KMS-11 (cell line): Measurements from ENCODE around the gene MAPKAP1.

Experiments used
- H2AFZ ChIP-seq: fragments of 200-600 bp; sonication (generic); 2 replicates; pipeline ENCODE4 v1.6.1; 2016; ENCODE audit warnings: antibody characterized with exemption, mixed run types, low read depth
- H3K27ac ChIP-seq: fragments of 200-600 bp; sonication (generic); 2 replicates; pipeline ENCODE4 v1.6.1; 2016; ENCODE audit warnings: mild to moderate bottlenecking, mixed run types
- H3K27me3 ChIP-seq: fragments of 200-600 bp; sonication (generic); 2 replicates; pipeline ENCODE4 v1.6.1; 2017; ENCODE audit warnings: mild to moderate bottlenecking, low read depth, mixed run types, moderate library complexity; ENCODE audit not compliant: insufficient read depth
- H3K36me3 ChIP-seq: fragments of 200-600 bp; sonication (generic); 2 replicates; pipeline ENCODE4 v1.6.1; 2017; ENCODE audit warnings: mild to moderate bottlenecking, mixed run types; ENCODE audit not compliant: insufficient read depth
- H3K4me1 ChIP-seq: fragments of 200-600 bp; sonication (generic); 2 replicates; pipeline ENCODE4 v1.6.1; 2016; ENCODE audit warnings: mild to moderate bottlenecking, low read depth, mixed run types; ENCODE audit not compliant: poor library complexity, severe bottlenecking
- H3K4me2 ChIP-seq: fragments of 200-600 bp; sonication (generic); 2 replicates; pipeline ENCODE4 v1.7.0; 2016; ENCODE audit warnings: mild to moderate bottlenecking, mixed run types
- H3K4me3 ChIP-seq: fragments of 200-600 bp; sonication (generic); IDR thresholded peaks from 2 replicates; pipeline ENCODE4 v1.6.1; 2017; ENCODE audit warnings: low read depth, low read length, mixed read lengths; ENCODE audit not compliant: insufficient read depth
- H3K79me2 ChIP-seq: fragments of 200-600 bp; sonication (generic); 2 replicates; pipeline ENCODE4 v1.6.1; 2016; ENCODE audit warnings: low read depth, mixed run types; ENCODE audit not compliant: insufficient read depth
- H3K9ac ChIP-seq: fragments of 200-600 bp; sonication (generic); 2 replicates; pipeline ENCODE4 v1.6.1; 2016; ENCODE audit warnings: mild to moderate bottlenecking, mixed run types
- H4K20me1 ChIP-seq: fragments of 200-600 bp; sonication (generic); 2 replicates; pipeline ENCODE4 v1.6.1; 2016; ENCODE audit warnings: mild to moderate bottlenecking, mixed run types; ENCODE audit not compliant: insufficient read depth
- TF ChIP-seq, protein P1 (sequence below): fragments of 200-600 bp; sonication (generic); conservative IDR thresholded peaks from 2 replicates; pipeline ENCODE4 v1.6.1; 2017; ENCODE audit warnings: low read depth, mild to moderate bottlenecking, antibody characterized with exemption, low read length, moderate library complexity, mixed read lengths

The MAPKAP1 gene

GRCh38 chr9:125439434-125440272 is 267.4 kb downstream of the MAPKAP1 start:
- no peak overlapping the region for H2AFZ ChIP-seq
- no peak overlapping the region for H3K4me2 ChIP-seq
- H3K36me3 ChIP-seq = no peaks in the 10 kb centered on the region
- no peaks in the 10 kb centered on the region for H4K20me1 ChIP-seq
- TF ChIP-seq, protein P1, sequence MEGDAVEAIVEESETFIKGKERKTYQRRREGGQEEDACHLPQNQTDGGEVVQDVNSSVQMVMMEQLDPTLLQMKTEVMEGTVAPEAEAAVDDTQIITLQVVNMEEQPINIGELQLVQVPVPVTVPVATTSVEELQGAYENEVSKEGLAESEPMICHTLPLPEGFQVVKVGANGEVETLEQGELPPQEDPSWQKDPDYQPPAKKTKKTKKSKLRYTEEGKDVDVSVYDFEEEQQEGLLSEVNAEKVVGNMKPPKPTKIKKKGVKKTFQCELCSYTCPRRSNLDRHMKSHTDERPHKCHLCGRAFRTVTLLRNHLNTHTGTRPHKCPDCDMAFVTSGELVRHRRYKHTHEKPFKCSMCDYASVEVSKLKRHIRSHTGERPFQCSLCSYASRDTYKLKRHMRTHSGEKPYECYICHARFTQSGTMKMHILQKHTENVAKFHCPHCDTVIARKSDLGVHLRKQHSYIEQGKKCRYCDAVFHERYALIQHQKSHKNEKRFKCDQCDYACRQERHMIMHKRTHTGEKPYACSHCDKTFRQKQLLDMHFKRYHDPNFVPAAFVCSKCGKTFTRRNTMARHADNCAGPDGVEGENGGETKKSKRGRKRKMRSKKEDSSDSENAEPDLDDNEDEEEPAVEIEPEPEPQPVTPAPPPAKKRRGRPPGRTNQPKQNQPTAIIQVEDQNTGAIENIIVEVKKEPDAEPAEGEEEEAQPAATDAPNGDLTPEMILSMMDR = no peak
- H3K79me2 ChIP-seq = no peaks in the 10 kb centered on the region
- no peaks in the 10 kb centered on the region for H3K4me1 ChIP-seq
- H3K27ac ChIP-seq = no peak overlapping the region
- no peak overlapping the region for H3K4me3 ChIP-seq
- no peaks in the 10 kb centered on the region for H3K27me3 ChIP-seq
- no peak overlapping the region for H3K9ac ChIP-seq

- Histone ChIP-seq H3K4me2 (no peak overlapping the region), H2AFZ (no peak overlapping the region), H4K20me1 (no peaks in the 10 kb centered on the region), H3K4me3 (no peak overlapping the region), H3K4me1 (no peaks in the 10 kb centered on the region), H3K27ac (no peak overlapping the region), H3K27me3 (no peaks in the 10 kb centered on the region), H3K36me3 (no peaks in the 10 kb centered on the region), H3K9ac (no peak overlapping the region), H3K79me2 (no peaks in the 10 kb centered on the region)
- TF ChIP-seq, protein P1 = no peak
These were observed 268.2 kb downstream of the MAPKAP1 start for GRCh38 chr9:125438506-125439433.

DNA sequence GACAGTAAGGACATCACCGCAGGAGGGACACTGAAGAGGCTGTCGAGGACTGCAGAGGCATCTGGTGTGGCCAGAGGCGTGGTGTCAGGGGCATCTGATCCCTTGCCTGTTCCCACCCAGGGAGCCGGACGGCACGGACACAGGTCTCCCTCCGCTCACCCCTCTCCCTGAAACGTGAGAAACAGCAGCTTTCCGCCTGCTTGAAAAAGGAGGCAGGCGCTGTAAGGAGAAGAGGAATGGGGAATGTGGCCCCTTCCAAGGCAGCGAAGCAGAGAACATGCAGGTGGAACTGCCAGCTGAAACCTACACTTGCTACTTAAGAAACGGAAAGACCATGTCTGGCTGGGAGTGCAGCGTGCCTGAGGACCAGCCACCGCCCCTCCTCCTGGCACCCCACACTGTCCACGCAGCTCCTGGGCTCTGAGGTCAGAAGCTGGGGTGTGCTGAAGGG is 269.2 kb downstream of the MAPKAP1 start:
- no peak overlapping the region for H3K4me3 ChIP-seq
- H3K4me2 ChIP-seq = no peak overlapping the region
- TF ChIP-seq, protein P1 = no peak
- no peaks in the 10 kb centered on the region for H3K27me3 ChIP-seq
- H3K79me2 ChIP-seq = no peaks in the 10 kb centered on the region
- no peaks in the 10 kb centered on the region for H3K36me3 ChIP-seq
- H4K20me1 ChIP-seq = no peaks in the 10 kb centered on the region
- no peak overlapping the region for H3K27ac ChIP-seq
- no peak overlapping the region for H2AFZ ChIP-seq
- no peaks in the 10 kb centered on the region for H3K4me1 ChIP-seq
- H3K9ac ChIP-seq = no peak overlapping the region

DNA sequence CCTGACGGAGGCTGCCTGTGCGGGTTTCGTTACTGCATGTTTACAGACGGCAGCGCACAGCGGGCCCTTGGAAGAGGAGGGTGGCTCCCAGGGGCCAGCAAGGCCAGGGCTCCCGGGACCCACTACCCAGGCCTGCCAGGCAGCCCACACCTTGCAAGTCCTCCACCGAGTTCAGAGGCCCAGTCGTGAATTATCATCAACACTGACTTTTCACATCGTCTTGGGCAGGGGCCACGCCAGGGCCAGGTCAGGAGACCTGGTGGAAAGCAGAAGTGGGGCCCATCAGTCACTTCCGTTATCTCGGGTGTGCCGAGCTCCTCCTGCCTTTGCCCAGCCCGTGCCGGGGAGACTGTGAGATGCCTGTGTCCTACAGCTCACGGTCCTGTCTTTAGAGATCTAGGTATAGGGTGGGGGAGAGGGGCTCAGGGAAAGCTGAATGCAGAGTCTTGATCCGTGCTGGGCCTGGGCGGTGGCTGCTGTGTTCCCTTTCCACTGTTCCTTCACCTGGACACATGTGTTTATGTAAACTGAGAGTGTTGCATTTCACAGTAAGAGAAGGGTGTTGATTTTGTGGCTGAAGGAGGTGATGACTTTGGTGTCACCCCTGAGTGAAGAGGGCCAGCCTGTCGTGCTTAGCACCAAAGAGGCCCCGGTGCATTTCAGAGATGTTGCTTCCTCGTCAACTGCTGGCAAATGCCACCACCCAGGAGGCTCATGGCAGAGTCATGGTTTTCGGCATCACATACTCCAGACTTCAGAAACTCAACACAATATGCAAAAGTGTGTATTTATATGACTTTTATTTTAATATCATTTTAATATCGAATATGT is 270.2 kb downstream of the MAPKAP1 start:
- TF ChIP-seq, protein P1 = no peak
- Histone ChIP-seq H3K4me1 (no peaks in the 10 kb centered on the region), H3K27me3 (no peaks in the 10 kb centered on the region), H3K9ac (no peak overlapping the region), H4K20me1 (no peaks in the 10 kb centered on the region), H3K79me2 (no peaks in the 10 kb centered on the region), H3K4me3 (no peak overlapping the region), H3K4me2 (no peak overlapping the region), H3K36me3 (no peaks in the 10 kb centered on the region), H2AFZ (no peak overlapping the region), H3K27ac (no peak overlapping the region)
